Bronchial epithelial cell (primary cell): ENCODE data around the gene ACOT8. TPM values are rescaled to one million over a fixed set of nuclear protein-coding genes. Genes with fewer than 3 reads are reported as not detected.

Experiments
- DNase-seq: peaks from one replicate; pipeline ENCODE4 v3.0.0-alpha.2; 2010; ENCODE audit warnings: low read depth
- FAIRE-seq: peaks from 2 replicates; lab custom pipeline; 2011; peaks lifted over from hg19 to GRCh38; lab: Jason Lieb, UNC
- H3K27me3 ChIP-seq: 2 replicates; pipeline ENCODE4 v1.5.1; 2011; ENCODE audit warnings: low read length; ENCODE audit not compliant: control insufficient read depth, insufficient read depth
- H3K36me3 ChIP-seq: 2 replicates; pipeline ENCODE4 v1.5.1; 2011; ENCODE audit warnings: low read length; ENCODE audit not compliant: control insufficient read depth, insufficient read depth
- H3K4me3 ChIP-seq: 2 replicates; pipeline ENCODE4 v1.5.1; 2011; ENCODE audit warnings: mild to moderate bottlenecking, low read depth, low read length, control low read depth
- total RNA-seq: library from RNA; depleted of rRNA; stranded (reverse); fragments of >200 nt; gene quantifications from 2 replicates; pipeline ENCODE4 v1.2.1, GENCODE V29; 2014
- TF ChIP-seq, protein P1 (sequence below): IDR thresholded peaks from 2 replicates; pipeline ENCODE4 v1.5.1; 2011; ENCODE audit warnings: mild to moderate bottlenecking, moderate library complexity, low read length, control low read depth, inconsistent platforms; ENCODE audit not compliant: insufficient read depth, severe bottlenecking

ACOT8 gene
- total RNA-seq, 1 donor from 2014 or later: 31.1 TPM

- Histone ChIP-seq H3K27me3 (no peaks in the 10 kb centered on the region), H3K4me3 (no peak overlapping the region), H3K36me3 (peaks cover 16% of the 10 kb centered on the region)
- FAIRE-seq (no peak), DNase-seq (no peak)
- TF ChIP-seq, protein P1, sequence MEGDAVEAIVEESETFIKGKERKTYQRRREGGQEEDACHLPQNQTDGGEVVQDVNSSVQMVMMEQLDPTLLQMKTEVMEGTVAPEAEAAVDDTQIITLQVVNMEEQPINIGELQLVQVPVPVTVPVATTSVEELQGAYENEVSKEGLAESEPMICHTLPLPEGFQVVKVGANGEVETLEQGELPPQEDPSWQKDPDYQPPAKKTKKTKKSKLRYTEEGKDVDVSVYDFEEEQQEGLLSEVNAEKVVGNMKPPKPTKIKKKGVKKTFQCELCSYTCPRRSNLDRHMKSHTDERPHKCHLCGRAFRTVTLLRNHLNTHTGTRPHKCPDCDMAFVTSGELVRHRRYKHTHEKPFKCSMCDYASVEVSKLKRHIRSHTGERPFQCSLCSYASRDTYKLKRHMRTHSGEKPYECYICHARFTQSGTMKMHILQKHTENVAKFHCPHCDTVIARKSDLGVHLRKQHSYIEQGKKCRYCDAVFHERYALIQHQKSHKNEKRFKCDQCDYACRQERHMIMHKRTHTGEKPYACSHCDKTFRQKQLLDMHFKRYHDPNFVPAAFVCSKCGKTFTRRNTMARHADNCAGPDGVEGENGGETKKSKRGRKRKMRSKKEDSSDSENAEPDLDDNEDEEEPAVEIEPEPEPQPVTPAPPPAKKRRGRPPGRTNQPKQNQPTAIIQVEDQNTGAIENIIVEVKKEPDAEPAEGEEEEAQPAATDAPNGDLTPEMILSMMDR: no peak
Observed at GRCh38 chr20:45894797-45895196, 37.6 kb upstream of the ACOT8 start.

- H3K27me3 ChIP-seq: no peaks in the 10 kb centered on the region
- DNase-seq (no peak), FAIRE-seq (no peak)
- no peak overlapping the region for H3K4me3 ChIP-seq
- TF ChIP-seq, protein P1: no peak
- peaks cover 14% of the 10 kb centered on the region for H3K36me3 ChIP-seq
Observed at GRCh38 chr20:45893831-45894230, 36.6 kb upstream of the ACOT8 start.

GRCh38 chr20:45892828-45893500 is 35.8 kb upstream of the ACOT8 start:
- H3K4me3 ChIP-seq: no peak overlapping the region

DNA sequence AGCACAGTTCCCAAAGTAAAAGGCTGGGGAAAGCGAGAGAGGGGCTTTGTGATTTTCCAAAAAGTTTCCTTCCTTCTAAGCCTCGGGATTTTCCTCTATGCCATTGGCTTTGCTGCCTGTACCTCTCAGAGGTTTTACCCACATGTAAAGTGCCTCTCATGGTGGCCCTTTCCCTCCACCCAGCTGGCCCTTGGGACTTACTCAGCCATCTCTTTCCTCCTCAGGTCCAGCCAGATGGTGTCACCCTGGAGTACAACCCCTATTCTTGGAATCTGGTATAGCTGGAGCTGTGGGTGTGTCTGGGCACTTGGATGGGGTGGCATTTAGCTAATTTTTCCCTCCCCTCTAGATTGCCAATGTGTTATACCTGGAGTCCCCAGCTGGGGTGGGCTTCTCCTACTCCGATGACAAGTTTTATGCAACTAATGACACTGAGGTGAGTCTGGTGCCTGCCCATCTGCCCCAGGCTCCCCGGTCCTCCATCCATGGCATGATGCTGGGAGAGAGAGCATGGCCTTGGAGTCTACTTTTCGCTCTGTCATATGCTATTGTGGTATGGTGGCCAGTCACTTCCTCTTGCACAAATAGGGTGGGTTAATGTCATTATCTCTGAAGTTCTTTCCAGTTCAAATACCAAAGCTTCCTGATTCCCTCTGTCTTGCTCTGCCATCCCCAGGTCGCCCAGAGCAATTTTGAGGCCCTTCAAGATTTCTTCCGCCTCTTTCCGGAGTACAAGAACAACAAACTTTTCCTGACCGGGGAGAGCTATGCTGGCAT is 35.0 kb upstream of the ACOT8 start:
- H3K27me3 ChIP-seq: no peaks in the 10 kb centered on the region
- TF ChIP-seq, protein P1: peak; percentile 12
- DNase-seq (peak; percentile 45), FAIRE-seq (no peak)
- peak overlapping the region; percentile 89 for H3K4me3 ChIP-seq
- peaks cover 9% of the 10 kb centered on the region for H3K36me3 ChIP-seq

More at GRCh38 chr20:45892828-45893500, 35.8 kb upstream of the ACOT8 start:
- H3K36me3 ChIP-seq: peaks cover 11% of the 10 kb centered on the region
- FAIRE-seq (no peak), DNase-seq (peak; percentile 57)
- no peaks in the 10 kb centered on the region for H3K27me3 ChIP-seq
- TF ChIP-seq, protein P1: no peak

- H3K4me3 ChIP-seq: peak within 1 kb of the TSS; percentile 89
- DNase-seq (peak; percentile 62), FAIRE-seq (no peak)
- TF ChIP-seq, protein P1: peak; percentile 16
- H3K27me3 ChIP-seq: no peaks in the 10 kb centered on the region
- H3K36me3 ChIP-seq: peaks cover 6% of the 10 kb centered on the region
Observed at GRCh38 chr20:45890985-45891983, 34.1 kb upstream of the ACOT8 start, which contains the start of the genes CTSA and NEURL2. Gene CTSA (plus strand): TSS chr20:45891335. CDS start chr20:45891569, 234 bp downstream. Gene NEURL2 (minus strand): TSS chr20:45891208. CDS start chr20:45890991, 217 bp downstream.
